HK-2 (cell line): ENCODE results near the gene CDK5RAP3.
A peak's percentile ranks its signal among the peaks of the same experiment; 100 is the strongest.

Source experiments
- DNase-seq: peaks from one replicate; pipeline ENCODE4 v3.0.0-alpha.2; 2018; ENCODE audit not compliant: unreplicated experiment

The CDK5RAP3 gene

GRCh38 chr17:47948706-47949196, 22.2 kb upstream of the CDK5RAP3 start:
- DNase-seq, result peak; percentile 35

GRCh38 chr17:47949197-47949759, 21.6 kb upstream of the CDK5RAP3 start:
- DNase-seq, result peak; percentile 87

DNA sequence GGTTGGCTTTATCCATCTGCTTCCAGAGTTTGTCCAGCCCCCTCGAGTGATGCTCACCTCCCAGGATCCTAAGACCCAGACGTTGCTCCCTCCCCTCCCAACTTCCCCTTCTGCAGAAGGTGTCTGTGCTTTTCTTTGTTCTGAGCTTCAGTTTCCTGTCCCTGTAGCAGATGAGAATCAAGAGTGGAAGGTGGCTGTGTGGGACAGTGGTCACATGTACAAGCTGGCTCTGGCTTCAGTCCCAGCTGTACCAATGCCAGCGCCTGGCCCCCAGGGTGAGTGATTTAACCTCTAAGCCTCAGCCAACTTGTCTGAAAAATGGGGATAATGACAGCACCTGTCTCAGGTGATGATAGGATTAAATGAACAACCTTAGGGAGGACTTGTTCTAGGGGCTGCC, 21.0 kb upstream of the CDK5RAP3 start:
- DNase-seq, result no peak

DNA sequence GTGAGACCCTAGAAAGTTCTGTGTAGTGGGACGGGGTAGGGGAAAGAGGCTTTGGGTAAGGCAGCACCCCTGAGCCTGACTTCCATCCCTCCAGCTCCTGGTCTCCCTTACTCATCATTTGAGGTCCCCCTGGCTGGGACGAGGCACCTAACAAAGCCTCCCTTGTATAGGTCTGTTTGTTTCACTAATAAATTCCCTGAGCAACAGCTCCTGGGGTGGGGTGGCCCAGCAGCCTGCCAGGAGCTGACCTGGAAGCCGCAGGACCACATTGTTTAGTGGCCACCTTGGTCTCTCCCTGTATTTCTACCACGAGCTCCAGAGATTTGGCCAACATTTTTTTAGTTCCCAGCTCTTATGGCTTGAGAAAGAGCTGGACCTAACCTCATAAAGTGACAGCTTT, 20.5 kb upstream of the CDK5RAP3 start:
- no peak for DNase-seq

GRCh38 chr17:47952171-47953021, 18.5 kb upstream of the CDK5RAP3 start:
- no peak for DNase-seq

- DNase-seq, result no peak
These were observed 17.0 kb upstream of the CDK5RAP3 start for GRCh38 chr17:47953909-47954308.

- DNase-seq, result no peak
These were observed 15.1 kb upstream of the CDK5RAP3 start for GRCh38 chr17:47955497-47956461.

DNA sequence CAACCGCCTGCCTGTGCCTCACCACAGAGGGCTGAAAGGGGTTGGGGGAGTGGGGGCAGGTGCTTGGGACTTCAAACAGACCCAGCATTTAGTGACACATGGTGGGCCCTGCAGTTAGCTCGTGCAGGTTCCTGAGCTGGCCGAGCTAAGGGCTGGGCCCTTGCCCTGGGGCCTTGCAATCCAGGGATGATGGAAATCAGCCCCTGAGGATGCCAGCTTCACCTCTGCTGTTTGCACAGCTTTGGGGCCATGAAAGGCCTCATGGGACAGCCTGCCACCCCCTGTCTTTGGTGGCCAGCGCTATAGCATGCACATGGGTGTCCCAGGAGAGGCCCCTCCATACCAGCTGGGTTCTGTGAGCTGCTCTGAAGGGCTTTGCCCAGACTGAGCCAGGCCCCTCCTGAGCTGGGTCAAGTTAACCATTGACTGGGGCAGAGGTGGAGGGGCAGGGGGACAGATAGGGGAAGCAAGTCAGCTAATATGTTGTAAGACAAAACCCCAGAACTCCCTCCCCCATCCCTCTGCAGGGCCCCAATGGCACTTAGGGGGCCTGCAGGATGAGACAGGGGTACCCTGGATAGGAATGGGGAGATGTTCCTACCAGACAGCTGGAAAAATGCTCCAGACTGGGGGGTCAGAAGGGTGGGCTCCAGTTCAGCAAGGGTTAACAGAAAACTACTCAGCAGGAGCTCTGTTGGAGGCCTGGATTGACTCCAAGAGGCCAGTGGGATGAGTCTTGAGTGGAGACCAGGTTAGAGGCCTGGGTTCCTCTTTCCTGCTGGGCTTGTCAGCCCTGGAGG, 13.9 kb upstream of the CDK5RAP3 start:
- DNase-seq, result no peak

DNA sequence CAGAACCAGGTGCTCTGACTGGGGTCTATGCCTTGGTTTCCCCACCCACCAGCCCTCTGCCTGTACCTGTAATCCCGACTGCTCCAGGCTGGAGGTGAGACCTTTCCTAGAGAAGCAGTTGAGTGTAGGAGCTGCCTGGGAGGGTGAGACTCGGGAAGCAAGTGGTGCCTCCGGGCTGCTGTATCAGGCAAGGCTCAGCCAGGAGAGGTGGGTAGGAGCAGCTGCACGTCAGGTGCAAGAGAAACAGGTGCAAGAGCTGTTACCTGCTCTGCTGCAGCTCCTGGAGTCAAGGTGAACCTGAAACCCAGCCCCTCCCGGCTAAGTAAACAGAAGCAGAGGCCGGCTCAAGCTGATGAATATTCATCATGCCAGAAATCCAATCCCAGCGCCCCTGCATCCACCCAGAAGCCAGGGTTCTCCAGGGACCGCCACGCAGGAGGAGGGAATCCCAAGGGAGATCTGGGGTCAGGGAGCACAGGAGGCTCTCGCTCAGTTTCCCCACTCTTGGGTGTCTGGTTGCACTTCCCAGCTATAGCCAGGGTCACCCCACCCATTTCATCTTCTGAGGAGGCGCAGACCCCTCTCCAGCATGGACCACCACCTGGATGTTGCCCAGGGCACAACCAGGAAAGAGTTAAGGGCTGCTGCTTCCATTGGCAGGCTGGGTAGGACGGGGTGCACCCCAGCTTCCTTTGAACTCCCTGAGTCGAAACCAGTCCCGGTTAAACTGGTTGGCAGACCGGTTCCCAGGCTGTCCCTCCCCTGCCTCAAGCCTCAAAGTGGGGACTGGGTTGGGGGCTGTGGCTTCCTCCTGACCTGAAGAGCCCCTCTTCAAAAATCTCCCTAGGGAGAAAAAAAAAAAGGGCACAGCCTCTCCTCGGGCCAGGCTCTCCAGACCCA, 13.1 kb upstream of the CDK5RAP3 start, which contains the start of gene PRR15L:
PRR15L (minus strand) TSS at position 293 of the 900 bp plus-strand sequence. CDS start 4,649 bp downstream, outside the sequence.
- DNase-seq, result no peak

GRCh38 chr17:47959825-47960655, 10.9 kb upstream of the CDK5RAP3 start:
- DNase-seq, result no peak

- DNase-seq, result no peak
These were observed 9.5 kb upstream of the CDK5RAP3 start for GRCh38 chr17:47961406-47961805.

GRCh38 chr17:47962901-47963300, 8.0 kb upstream of the CDK5RAP3 start:
- no peak for DNase-seq

DNA sequence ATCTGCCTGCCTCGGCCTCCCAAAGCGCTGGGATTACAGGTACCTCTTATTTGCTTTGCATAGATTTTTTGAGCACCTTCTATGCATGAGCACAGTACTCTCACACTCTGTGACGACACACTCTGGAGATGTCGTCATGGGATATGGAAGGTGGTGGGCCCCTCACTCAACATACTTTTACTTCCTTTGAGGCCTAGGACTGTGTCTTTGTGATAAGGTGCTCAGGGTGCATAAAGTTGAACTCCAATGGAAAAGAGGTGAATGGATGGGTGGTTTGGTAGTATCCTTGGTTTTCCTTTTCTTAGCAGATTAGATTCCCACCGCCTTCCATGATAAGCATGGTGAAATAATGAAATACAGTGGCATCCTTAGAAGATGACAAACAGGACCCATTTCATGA, 6.1 kb upstream of the CDK5RAP3 start:
- no peak for DNase-seq

DNA sequence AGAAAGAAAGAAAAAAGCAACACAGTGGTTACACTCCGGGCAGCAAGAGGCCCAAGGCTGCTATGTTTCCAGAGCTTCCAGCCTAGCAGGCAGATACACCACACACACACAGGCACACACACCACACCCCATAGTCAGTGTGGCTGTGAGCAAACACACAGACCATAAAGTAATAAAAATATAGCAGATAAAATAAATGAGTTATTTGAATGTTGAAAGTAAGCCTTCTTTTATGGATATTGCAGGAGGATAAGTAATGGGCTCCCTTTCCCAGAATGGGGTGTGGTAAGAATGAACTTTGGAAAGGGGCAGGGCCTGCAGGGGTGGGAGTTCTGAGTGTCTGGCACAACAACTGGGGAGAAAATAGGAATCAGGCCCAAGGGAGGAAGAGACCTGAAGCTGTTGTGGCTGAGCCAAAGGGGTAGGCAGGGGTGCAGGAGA, 4.8 kb upstream of the CDK5RAP3 start:
- no peak for DNase-seq

DNA sequence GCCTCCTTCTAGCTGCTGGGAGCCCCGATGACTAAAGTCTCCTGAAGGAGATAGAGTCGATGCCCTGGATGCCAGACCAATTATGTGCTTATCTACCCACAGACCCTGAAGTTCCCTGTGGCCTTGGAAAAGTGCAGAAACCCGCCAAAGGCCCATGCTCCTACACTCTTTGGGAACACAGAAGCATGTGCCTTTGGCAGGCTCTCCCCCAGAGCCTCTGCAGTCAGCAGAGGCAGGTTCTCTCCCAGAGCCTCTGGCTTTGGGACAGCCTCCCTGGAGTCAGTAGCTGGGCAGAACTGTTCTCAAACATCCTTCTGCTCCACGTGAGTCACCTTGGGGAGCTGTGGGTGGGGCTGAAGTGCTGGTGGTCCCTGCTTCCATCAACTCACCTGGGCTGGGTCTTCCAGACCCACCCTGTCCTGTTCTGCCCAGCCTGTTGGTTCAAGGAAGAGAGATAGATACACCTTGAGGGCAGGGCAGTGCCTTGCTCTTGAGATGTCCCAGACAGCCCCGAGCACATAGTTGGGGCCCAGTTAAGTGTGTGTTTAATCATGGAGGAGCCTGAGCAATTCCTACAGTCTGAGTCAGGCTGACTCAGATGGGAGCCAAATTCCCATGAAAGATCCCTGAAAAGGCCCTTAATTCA, 3.2 kb upstream of the CDK5RAP3 start:
- DNase-seq, result peak; percentile 44

DNA sequence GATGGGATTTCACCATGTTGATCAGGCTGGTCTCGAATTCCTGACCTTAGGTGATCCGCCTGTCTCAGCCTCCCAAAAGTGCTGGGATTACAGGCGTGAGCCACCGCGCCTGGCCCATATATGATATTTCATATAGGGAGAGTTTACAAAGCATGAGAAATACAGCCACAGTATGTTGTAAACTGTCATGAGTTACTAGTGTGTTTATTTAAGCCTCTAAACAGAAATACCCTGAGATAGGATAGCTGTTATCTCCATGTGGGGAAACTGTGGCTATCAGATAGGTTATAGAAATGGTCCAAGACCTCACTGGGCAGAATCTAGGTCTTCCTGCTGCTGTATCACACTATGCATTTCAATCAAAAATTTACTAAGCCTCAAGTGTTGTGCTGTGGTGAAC, 2.1 kb upstream of the CDK5RAP3 start:
- DNase-seq, result no peak

DNA sequence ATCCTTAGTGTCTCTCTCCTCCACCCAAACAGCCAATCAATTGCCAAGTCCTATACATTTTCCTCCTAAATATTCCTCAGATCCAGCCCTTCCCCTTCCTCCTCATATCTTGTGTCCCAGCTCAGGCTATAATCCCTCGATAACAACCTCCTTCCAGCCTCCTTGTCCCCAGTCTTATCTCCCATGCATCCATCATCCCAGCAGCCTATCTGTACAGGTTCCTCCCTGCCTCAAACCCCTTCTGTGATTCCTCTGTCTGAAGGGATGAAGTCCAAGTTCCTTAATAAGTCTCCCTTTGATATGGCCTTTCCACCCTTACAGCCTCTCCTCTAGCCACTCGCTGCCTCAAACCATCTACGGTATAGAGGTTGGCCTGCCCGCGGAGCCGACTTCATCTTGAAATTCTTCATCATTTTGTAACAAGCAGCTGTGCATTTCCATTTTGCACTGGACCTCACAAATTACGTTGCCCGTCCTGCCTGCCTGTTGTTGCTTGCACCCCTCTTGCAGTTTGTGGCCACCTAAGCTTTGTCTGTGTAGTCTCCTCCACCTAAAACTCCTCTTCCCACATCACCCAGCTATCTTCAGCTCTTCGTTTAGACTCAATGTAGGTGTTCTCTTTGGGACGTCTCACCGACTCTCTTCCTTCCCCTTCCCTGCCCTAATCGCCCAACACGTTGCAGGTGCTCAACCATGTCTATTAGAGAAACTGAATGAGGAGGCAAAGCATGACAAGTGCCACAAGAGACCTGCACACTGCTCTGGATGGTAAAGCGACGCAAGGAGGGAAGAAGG, 786 bp upstream of the CDK5RAP3 start:
- DNase-seq, result no peak

DNA sequence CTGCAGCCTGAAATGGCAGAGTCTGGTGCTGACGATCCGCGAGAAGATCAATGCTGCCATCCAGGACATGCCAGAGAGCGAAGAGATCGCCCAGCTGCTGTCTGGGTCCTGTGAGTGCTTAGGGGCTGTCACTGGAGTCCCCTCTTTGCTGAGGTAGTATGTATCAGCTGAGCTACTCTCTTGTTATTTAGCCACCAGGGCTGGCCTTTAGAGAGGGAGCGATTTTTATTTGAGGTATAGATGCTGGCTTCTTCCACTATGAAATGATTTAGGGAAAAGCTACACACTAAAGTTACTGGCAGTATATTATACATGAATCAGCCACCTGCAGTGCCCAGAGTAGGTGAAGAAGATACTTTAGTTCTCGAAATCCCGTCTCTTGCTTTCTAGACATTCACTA, 2.6 kb downstream of the CDK5RAP3 start:
- no peak for DNase-seq
